ENCODE results near the gene CSNK1G3.
A peak's percentile ranks its signal among the peaks of the same experiment; 100 is the strongest.

CSNK1G3 gene

GRCh38 chr5:123558762-123559433 is 46.9 kb downstream of the CSNK1G3 start:
- DNase-seq (ENCODE audit: insufficient read length, low spot score) = no peak
- FAIRE-seq = no peak
- no peak for TF ChIP-seq POLR2A (IDR thresholded peaks at IDR 0.05; ENCODE audit: low read depth, low read length)

GRCh38 chr5:123559434-123559775 is 47.4 kb downstream of the CSNK1G3 start:
- no peak for DNase-seq (ENCODE audit: insufficient read length, low spot score)
- no peak for FAIRE-seq
- TF ChIP-seq POLR2A (IDR thresholded peaks at IDR 0.05; ENCODE audit: low read depth, low read length) = no peak

- DNase-seq (ENCODE audit: insufficient read length, low spot score) (no peak), FAIRE-seq (no peak)
- TF ChIP-seq POLR2A (IDR thresholded peaks at IDR 0.05; ENCODE audit: low read depth, low read length) = no peak
Observed at GRCh38 chr5:123561230-123561629, 49.3 kb downstream of the CSNK1G3 start.

- TF ChIP-seq POLR2A (IDR thresholded peaks at IDR 0.05; ENCODE audit: low read depth, low read length) = no peak
- DNase-seq (ENCODE audit: insufficient read length, low spot score) = no peak
- no peak for FAIRE-seq
Observed at GRCh38 chr5:123571927-123572326, 60.0 kb downstream of the CSNK1G3 start.

GRCh38 chr5:123578390-123578789 is 66.4 kb downstream of the CSNK1G3 start:
- FAIRE-seq (no peak), DNase-seq (ENCODE audit: insufficient read length, low spot score) (no peak)
- TF ChIP-seq POLR2A (IDR thresholded peaks at IDR 0.05; ENCODE audit: low read depth, low read length) = no peak

GRCh38 chr5:123579410-123579809 is 67.4 kb downstream of the CSNK1G3 start:
- DNase-seq (ENCODE audit: insufficient read length, low spot score) = no peak
- FAIRE-seq = peak; percentile 6
- TF ChIP-seq POLR2A (IDR thresholded peaks at IDR 0.05; ENCODE audit: low read depth, low read length) = no peak

GRCh38 chr5:123582550-123583285 is 70.7 kb downstream of the CSNK1G3 start:
- FAIRE-seq = peak; percentile 11
- no peak for TF ChIP-seq POLR2A (IDR thresholded peaks at IDR 0.05; ENCODE audit: low read depth, low read length)
- no peak for DNase-seq (ENCODE audit: insufficient read length, low spot score)

GRCh38 chr5:123585871-123586270 is 73.9 kb downstream of the CSNK1G3 start:
- TF ChIP-seq POLR2A (IDR thresholded peaks at IDR 0.05; ENCODE audit: low read depth, low read length) = no peak
- no peak for FAIRE-seq

GRCh38 chr5:123594434-123594833 is 82.5 kb downstream of the CSNK1G3 start:
- no peak for TF ChIP-seq POLR2A (IDR thresholded peaks at IDR 0.05; ENCODE audit: low read depth, low read length)
- DNase-seq (ENCODE audit: insufficient read length, low spot score) (no peak), FAIRE-seq (no peak)

More at GRCh38 chr5:123585871-123586270, 73.9 kb downstream of the CSNK1G3 start:
- DNase-seq (ENCODE audit: insufficient read length, low spot score) = no peak

- TF ChIP-seq POLR2A (IDR thresholded peaks at IDR 0.05; ENCODE audit: low read depth, low read length) = no peak
- FAIRE-seq (no peak), DNase-seq (ENCODE audit: insufficient read length, low spot score) (no peak)
Observed at GRCh38 chr5:123597018-123597417, 85.0 kb downstream of the CSNK1G3 start.

- FAIRE-seq (no peak), DNase-seq (ENCODE audit: insufficient read length, low spot score) (no peak)
- no peak for TF ChIP-seq POLR2A (IDR thresholded peaks at IDR 0.05; ENCODE audit: low read depth, low read length)
Observed at GRCh38 chr5:123598028-123598689, 86.2 kb downstream of the CSNK1G3 start.

GRCh38 chr5:123599171-123599570 is 87.2 kb downstream of the CSNK1G3 start:
- no peak for FAIRE-seq
- DNase-seq (ENCODE audit: insufficient read length, low spot score) = no peak
- no peak for TF ChIP-seq POLR2A (IDR thresholded peaks at IDR 0.05; ENCODE audit: low read depth, low read length)

GRCh38 chr5:123601610-123602009 is 89.6 kb downstream of the CSNK1G3 start:
- FAIRE-seq (no peak), DNase-seq (ENCODE audit: insufficient read length, low spot score) (no peak)
- no peak for TF ChIP-seq POLR2A (IDR thresholded peaks at IDR 0.05; ENCODE audit: low read depth, low read length)

GRCh38 chr5:123605822-123606221 is 93.8 kb downstream of the CSNK1G3 start:
- FAIRE-seq (no peak), DNase-seq (ENCODE audit: insufficient read length, low spot score) (no peak)
- TF ChIP-seq POLR2A (IDR thresholded peaks at IDR 0.05; ENCODE audit: low read depth, low read length) = no peak

- FAIRE-seq = no peak
- DNase-seq (ENCODE audit: insufficient read length, low spot score) = no peak
Observed at GRCh38 chr5:123610209-123610608, 98.2 kb downstream of the CSNK1G3 start.

More at GRCh38 chr5:123610209-123610608, 98.2 kb downstream of the CSNK1G3 start:
- TF ChIP-seq POLR2A (IDR thresholded peaks at IDR 0.05; ENCODE audit: low read depth, low read length) = no peak
